Transverse colon (tissue), 4 donors: ENCODE results near the gene TMEM238L.

Experiments used
- CTCF ChIP-seq, 5 experiments: fragments of 200-600 bp in 3 of 5; fragments of 450-650 bp in 2 of 5; sonication (generic) in 3 of 5; IDR thresholded peaks; 1 replicate in 2 of 5; 2 replicates in 3 of 5; pipeline ENCODE4 v1.5.1; 2016 to 2017; ENCODE audit warnings: antibody characterized with exemption in 5 of 5, inconsistent platforms in 3 of 5, mild to moderate bottlenecking in 2 of 5, moderate library complexity in 1 of 5
- POLR2AphosphoS5 ChIP-seq, 3 donors: sonication (generic); formaldehyde crosslinking; IDR thresholded peaks; one replicate each; pipeline ENCODE4 v1.6.1; 2016; ENCODE audit warnings: antibody characterized with exemption in 3 of 3

DNA sequence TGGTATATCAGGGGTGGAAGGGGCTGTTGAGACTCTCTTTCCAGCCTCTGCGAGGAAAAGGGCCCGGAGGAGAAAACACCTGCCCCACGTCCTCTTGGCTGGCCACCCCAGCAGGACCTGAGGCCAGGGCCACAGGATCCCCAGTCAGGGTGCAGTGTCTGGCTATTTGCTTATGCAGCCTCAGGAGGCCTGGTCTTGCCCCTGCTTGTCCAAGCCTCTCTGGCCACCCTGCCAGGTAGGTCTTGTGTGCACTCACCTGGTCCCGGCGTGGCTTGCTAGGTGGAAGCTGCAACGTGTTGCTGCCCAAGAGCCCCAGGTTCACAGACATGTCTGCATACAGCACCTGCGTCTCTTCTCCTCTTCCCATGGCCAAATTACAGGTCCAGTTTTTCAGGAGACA, 549 bp downstream of the TMEM238L start:
- TF ChIP-seq CTCF (IDR thresholded peaks at IDR 0.05): no peak
- no peak for TF ChIP-seq POLR2AphosphoS5 (IDR thresholded peaks at IDR 0.05)
